DMS153 (cell line): Measurements from ENCODE around the gene ITPR1.
"Not testable (repeated sequence)": the region's sequence is repeated elsewhere in the genome, so short reads cannot be mapped to it uniquely, and the experiment has no call there.

ENCODE experiments used
- DNase-seq: peaks from one replicate; lab custom pipeline; 2025; lab: John Stamatoyannopoulos, UW

ITPR1 gene

GRCh38 chr3:4571690-4572334 is 78.7 kb downstream of the ITPR1 start:
- DNase-seq, result no peak

- no peak for DNase-seq
Observed at GRCh38 chr3:4573153-4573552, 80.0 kb downstream of the ITPR1 start.

- DNase-seq, result no peak
Observed at GRCh38 chr3:4574426-4574965, 81.3 kb downstream of the ITPR1 start.

GRCh38 chr3:4575381-4575780 is 82.2 kb downstream of the ITPR1 start:
- DNase-seq, result no peak

GRCh38 chr3:4577721-4578120 is 84.6 kb downstream of the ITPR1 start:
- DNase-seq, result no peak

GRCh38 chr3:4580346-4581123 is 87.4 kb downstream of the ITPR1 start:
- DNase-seq, result no peak

DNA sequence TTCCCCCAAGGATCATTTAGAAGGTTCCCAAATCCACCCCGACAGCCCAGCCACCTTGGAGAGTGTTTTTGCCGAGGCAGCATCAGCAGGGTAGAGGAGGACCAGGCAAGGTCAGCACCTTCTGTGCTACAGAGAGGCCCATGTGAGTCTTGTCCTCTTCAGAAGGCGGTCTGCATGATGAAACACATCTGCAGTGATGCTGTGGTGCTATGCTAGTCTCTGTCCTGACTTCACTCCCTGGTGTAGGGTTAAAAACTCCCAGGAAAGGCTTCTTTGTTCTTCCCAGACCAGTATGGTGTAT is 87.9 kb downstream of the ITPR1 start:
- no peak for DNase-seq

DNA sequence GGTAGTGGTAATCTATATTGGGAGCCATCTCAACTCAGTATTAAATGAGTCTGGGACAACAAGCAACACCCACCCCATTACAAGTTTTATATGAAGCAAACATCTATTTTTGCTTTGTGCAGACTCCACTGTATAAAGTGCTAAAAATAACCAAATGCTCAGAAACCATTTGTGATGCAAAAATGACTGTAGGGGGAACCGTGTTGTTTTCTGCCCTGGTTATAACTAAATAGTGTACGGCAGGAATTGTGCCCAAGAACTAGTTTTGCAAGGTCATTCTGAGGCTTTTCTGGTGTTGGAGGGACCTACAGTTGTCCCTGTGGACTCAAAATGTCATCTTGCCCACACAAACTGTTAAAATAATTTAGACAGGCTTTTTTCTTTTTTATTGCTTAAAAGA is 88.3 kb downstream of the ITPR1 start:
- DNase-seq, result no peak

DNA sequence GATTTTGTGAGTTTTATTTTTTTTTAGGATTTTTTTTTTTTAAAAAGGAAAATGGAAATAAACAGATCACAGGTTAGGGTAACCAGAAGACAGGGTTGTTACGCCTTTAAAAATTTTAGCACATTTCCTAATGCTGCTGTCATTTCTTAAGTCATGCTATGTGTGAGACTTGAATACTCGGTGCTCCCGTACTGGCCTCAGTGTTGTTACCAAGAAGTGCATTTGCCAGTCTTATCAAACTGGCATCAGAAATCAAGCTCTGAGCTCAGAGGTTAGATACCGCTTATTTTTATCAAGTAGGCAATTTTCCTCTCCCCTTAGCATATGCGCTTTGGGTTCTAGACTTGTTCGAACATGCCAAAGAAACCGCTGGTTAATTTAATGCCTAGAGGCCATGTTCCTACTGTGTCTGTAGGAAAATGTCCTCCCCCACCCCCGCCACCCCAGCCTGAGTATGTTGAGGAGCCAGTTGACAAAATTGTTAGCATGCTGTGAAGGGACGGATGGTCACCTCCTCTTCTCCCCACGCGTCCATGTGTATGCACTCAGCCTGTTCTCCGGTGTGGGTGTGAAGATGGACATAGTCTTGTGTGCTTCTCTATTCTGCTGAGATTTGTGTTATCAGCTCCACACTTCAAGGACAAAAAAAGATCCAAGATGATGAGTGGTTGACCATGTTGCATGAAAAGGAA is 88.9 kb downstream of the ITPR1 start:
- no peak for DNase-seq

DNA sequence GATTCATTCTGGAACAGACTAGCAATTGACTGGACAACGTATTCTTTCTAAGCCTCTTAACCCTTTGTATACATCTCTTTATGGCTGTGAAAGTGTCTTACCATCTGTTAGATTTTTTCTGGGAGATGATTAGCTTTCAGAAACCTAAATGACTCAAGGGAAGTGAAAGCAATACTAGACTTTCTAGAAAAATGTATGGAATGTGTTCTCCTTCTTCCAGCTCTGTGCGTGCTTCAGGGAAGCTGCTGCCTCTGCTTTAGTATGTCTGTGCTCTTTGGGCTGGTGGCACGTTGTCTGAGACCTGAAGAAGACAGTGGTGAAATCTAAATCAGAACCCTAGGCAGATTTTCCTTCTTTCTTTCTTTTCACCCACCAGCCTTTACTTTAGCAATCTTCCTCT is 89.5 kb downstream of the ITPR1 start:
- DNase-seq, result no peak

GRCh38 chr3:4583416-4583815 is 90.3 kb downstream of the ITPR1 start:
- no peak for DNase-seq

DNA sequence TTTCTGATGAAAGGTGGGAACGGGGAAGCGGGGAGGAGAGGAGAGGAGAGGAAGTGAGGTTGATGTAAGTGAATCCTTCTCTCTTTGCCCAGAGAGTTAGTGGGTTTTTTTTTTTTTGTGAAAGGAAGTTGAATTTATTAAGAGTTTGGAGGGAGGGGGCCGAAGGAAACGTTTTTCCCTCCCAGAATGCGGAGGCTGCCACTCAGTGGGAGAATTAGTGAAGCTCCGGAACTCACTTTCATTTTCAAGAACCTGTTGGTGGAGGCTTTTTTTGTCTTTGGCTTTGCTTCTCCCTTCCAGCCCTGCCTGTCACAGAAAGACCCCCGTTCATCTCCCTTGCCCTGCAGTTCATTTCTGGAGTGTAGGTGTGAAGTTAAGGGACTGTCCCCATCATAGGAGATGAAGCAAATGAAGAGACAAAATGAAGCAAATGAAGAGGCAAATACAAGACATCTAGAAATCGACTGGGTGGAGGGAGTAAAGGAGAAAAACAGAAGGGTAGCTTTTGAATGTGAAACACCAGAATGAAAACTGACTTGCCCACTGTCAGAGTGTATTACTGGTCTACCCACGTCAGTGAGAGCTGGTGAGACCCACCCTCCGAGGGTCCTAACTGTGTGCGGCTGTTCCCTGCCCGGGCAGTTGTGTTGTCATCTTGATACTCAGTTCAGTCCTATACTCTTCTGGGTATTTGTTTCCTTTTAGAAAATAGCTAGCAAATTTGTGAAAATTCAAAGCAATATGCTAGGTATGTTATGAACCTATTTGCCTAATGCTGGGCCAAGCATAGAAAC is 91.5 kb downstream of the ITPR1 start:
- no peak for DNase-seq

GRCh38 chr3:4586381-4586780 is 93.2 kb downstream of the ITPR1 start:
- no peak for DNase-seq

DNA sequence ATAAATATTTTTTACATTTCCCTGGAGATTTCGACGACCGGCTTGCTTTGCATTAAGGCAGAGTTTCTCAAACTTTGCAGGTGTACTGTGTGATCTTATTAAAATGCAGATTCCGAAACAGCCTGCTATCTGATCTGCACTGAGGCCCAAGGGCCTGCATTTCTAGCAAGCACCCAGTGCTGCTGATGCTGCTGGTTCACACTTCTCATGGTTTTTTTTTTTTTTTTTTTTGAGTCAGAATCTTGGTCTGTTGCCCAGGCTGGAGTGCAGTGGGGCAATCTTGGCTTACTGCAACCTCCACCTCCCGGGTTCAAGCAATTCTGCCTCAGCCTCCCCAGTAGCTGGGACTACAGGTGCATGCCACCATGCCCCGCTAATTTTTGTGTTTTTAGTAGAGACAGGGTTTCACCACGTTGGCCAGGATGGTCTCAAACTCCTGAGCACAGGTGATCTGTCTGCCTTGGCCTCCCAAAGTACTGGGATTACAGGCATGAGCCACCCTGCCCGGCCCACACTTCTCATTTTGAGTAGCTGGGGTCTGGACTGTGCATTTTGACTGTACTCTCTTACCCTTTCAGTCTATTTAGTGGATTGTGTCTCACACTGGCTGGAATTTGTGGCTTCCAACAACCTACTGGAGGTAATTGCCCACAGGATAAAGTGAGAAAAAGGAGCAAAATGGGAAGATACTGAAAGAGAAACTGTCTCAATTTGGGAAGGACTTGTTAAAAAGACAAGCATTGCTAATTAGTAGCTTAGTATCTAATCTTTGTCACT is 94.1 kb downstream of the ITPR1 start:
- DNase-seq, result no peak

DNA sequence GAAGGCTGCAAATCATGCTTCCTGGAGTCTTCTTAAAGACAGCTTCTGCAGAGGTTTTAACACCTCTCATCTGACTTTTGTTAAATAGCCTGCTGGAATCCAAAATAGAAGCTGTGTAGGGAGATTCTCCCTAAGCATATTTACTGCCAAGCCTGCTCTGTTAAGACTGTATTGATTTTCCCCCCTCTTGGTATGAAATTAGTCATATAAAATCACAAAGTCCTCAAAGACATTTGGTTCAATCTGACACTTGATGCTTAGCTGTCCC is 94.6 kb downstream of the ITPR1 start:
- no peak for DNase-seq

GRCh38 chr3:4588466-4588865 is 95.3 kb downstream of the ITPR1 start:
- no peak for DNase-seq

GRCh38 chr3:4589475-4590097 is 96.4 kb downstream of the ITPR1 start:
- DNase-seq, result no peak

- DNase-seq, result not testable (repeated sequence)
Observed at GRCh38 chr3:4590849-4591248, 97.7 kb downstream of the ITPR1 start.

DNA sequence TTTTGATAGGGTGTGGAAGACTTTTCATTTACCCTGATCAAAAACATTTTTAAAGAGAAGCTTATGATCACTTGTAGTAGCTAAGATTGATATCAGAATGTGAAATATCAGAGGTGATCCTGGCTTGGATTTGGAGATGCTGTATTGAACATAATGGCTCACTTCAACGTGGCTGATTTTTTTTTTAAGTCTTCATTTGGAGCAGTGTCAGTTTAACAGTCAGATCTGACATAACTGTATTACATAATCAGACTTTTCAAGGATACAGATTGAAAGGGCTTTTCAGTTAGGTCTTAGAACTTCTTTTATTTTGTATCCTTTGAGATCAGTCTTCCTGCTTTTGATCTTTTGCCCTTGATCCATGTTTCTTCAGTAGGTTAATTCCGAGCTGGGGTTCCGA is 98.5 kb downstream of the ITPR1 start:
- no peak for DNase-seq

DNA sequence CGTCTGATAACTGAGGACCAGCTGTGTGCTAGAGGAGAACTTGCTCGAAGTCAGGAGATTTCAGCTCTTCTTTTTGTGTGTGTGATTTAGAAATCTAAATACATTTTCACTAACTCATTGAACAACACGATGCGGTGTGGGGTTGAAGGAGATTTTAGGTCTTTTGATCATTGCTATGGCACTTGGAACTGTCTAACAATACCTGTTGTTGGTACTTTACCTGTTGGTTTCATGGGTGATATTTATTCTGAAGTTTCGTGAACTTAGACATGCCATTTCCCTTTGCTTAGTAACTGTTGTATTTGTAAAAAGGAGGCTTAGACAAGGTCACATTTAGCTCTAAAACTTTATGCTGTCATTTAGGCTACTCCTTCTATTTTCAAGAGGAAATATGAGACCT is 99.9 kb downstream of the ITPR1 start:
- no peak for DNase-seq

GRCh38 chr3:4595710-4596113 is 102.6 kb downstream of the ITPR1 start:
- no peak for DNase-seq
